ENCODE measurements around the gene KLHDC1. TPM values are rescaled to one million over a fixed set of nuclear protein-coding genes. Genes with fewer than 3 reads are reported as not detected.
"Not testable (repeated sequence)": the region's sequence is repeated elsewhere in the genome, so short reads cannot be mapped to it uniquely, and the experiment has no call there.

Gene KLHDC1
- total RNA-seq, 1 experiment from 2014 or later, result 2.1 TPM

- not testable (repeated sequence) for DNase-seq (ENCODE audit: low read depth)
Observed at GRCh38 chr14:49781040-49781439, 88.1 kb downstream of the KLHDC1 start.

DNA sequence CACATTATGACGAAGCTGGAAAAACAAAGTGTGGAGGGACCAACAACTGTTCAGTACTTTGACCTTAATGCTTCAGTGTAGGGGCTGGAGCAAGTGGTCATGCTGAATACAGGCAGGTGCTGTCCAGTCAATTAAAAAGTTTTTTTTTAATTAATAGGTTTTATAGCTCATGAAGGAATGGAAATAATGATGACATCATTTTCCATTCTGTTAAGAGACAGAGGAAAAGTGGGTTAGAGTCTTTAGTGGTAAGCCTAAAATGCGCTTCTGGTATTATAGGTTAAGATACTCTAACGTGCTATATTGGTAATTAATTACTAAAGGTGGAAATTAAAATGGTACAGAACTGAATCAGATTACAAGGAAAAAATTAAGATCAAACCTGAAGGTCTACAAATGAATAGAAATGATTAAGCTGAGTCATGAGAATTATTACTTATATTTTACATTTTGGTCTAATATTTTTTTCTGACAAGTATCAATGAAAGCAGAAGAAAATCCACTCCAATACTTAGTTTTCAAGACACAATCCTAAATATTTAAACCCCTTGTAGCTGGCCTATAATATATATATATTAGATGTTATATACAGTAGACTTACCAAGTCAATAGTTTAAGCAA lies 90.6 kb downstream of the KLHDC1 start:
- no peak for DNase-seq (ENCODE audit: low read depth)

GRCh38 chr14:49786315-49786714 lies 93.4 kb downstream of the KLHDC1 start:
- no peak for DNase-seq (ENCODE audit: low read depth)

GRCh38 chr14:49792618-49793017 lies 99.7 kb downstream of the KLHDC1 start:
- peak; percentile 5 for DNase-seq (ENCODE audit: low read depth)

DNA sequence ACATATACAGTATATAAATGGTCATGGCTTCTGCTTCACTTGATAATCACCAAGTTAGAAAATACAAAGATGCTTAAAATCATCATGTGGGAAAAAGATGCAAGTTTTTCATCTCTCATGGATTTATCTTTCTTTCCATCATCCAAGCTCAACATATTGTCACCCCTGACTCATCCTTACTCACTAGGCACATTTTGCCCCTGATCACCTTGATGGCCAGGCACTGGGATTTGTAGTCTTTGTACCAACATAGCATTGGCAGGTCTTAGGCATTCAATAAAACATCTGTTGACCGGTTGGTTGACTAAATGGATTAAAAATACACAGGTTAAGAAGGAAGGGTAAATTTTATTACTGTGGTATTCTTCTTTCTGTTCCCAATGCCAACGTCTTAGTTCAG lies 103.1 kb downstream of the KLHDC1 start:
- DNase-seq (ENCODE audit: low read depth), result peak; percentile 2

Other genes starting within 250 kb of the KLHDC1 start
- gene RPS29, start 106.7 kb upstream of the KLHDC1 start, total RNA-seq (2014; rRNA removed), result 2,086 and 4,823 TPM in 2 replicates
- 42.8 and 46.1 TPM in 2 replicates for gene LRR1, start 94.2 kb upstream of the KLHDC1 start, total RNA-seq (2014; rRNA removed)
- 132 and 160 TPM in 2 replicates for gene RPL36AL, start 72.5 kb upstream of the KLHDC1 start, total RNA-seq (2014; rRNA removed)
- gene MGAT2, start 72.3 kb upstream of the KLHDC1 start, total RNA-seq (2014; rRNA removed), result 97.6 and 105 TPM in 2 replicates
- 11.2 and 16.0 TPM in 2 replicates for gene DNAAF2, start 57.9 kb upstream of the KLHDC1 start, total RNA-seq (2014; rRNA removed)
- gene POLE2, start 4.9 kb upstream of the KLHDC1 start, total RNA-seq (2014; rRNA removed), result 26.5 and 29.1 TPM in 2 replicates
- gene KLHDC2, start 75.0 kb downstream of the KLHDC1 start, total RNA-seq (2014; rRNA removed), result 37.7 and 48.0 TPM in 2 replicates
- 37.3 and 49.0 TPM in 2 replicates for gene NEMF, start 159.7 kb downstream of the KLHDC1 start, total RNA-seq (2014; rRNA removed)
- 67.7 and 73.2 TPM in 2 replicates for gene ARF6, start 200.0 kb downstream of the KLHDC1 start, total RNA-seq (2014; rRNA removed)

Data from LHCN-M2 (cell line).